GM06990 (cell line): ENCODE data around the gene BEAN1.

Source experiments
- DNase-seq: peaks from one replicate; pipeline ENCODE4 v3.0.0-alpha.2; 2011; ENCODE audit not compliant: insufficient read length; ENCODE audit errors: extremely low read depth
- H3K27me3 ChIP-seq: replicated peaks from 2 replicates; pipeline ENCODE4 v1.6.0; 2011; ENCODE audit warnings: low read length; ENCODE audit not compliant: control insufficient read depth, insufficient read depth
- H3K36me3 ChIP-seq: 2 replicates; pipeline ENCODE4 v1.5.1; 2011; ENCODE audit warnings: low read length; ENCODE audit not compliant: control insufficient read depth, insufficient read depth
- H3K4me3 ChIP-seq: replicated peaks from 2 replicates; pipeline ENCODE4 v1.5.1; 2011; ENCODE audit warnings: low read depth, mild to moderate bottlenecking, control low read depth, low read length
- CTCF ChIP-seq: IDR thresholded peaks from 2 replicates; pipeline ENCODE4 v1.5.1; 2011; ENCODE audit warnings: low read length, control low read depth, mild to moderate bottlenecking, inconsistent platforms; ENCODE audit not compliant: insufficient read depth, poor library complexity, severe bottlenecking

BEAN1 gene

GRCh38 chr16:66403531-66404145 is 23.5 kb upstream of the BEAN1 start:
- Histone ChIP-seq H3K36me3 (no peaks in the 10 kb centered on the region), H3K4me3 (no peak overlapping the region), H3K27me3 (no peaks in the 10 kb centered on the region; the same call in 1 of the 2 replicates)
- TF ChIP-seq CTCF = no peak
- no peak for DNase-seq

GRCh38 chr16:66405057-66405783 is 21.9 kb upstream of the BEAN1 start:
- no peak for DNase-seq
- Histone ChIP-seq H3K4me3 (no peak overlapping the region), H3K36me3 (no peaks in the 10 kb centered on the region), H3K27me3 (no peaks in the 10 kb centered on the region; the same call in 1 of the 2 replicates)
- TF ChIP-seq CTCF = no peak

- DNase-seq = peak; percentile 58
- peak overlapping the region; percentile 36 for H3K4me3 ChIP-seq
- no peaks in the 10 kb centered on the region for H3K36me3 ChIP-seq
- no peaks in the 10 kb centered on the region; the same call in 1 of the 2 replicates for H3K27me3 ChIP-seq
- peak; percentile 74 for TF ChIP-seq CTCF
Measured at GRCh38 chr16:66406534-66407221, 20.4 kb upstream of the BEAN1 start.

GRCh38 chr16:66408163-66409048 is 18.7 kb upstream of the BEAN1 start:
- TF ChIP-seq CTCF = no peak

GRCh38 chr16:66409156-66409555 is 17.9 kb upstream of the BEAN1 start:
- no peaks in the 10 kb centered on the region; the same call in 1 of the 2 replicates for H3K27me3 ChIP-seq
- DNase-seq = no peak
- no peak overlapping the region for H3K4me3 ChIP-seq
- H3K36me3 ChIP-seq = no peaks in the 10 kb centered on the region
- no peak for TF ChIP-seq CTCF

More at GRCh38 chr16:66408163-66409048, 18.7 kb upstream of the BEAN1 start:
- Histone ChIP-seq H3K27me3 (no peaks in the 10 kb centered on the region; the same call in 1 of the 2 replicates), H3K4me3 (no peak overlapping the region), H3K36me3 (no peaks in the 10 kb centered on the region)
- DNase-seq = no peak
